NCI-H146 (cell line): ENCODE data around the gene AP1M2.
"Not testable (repeated sequence)": the region's sequence is repeated elsewhere in the genome, so short reads cannot be mapped to it uniquely, and the experiment has no call there.

ENCODE experiments used
- DNase-seq: peaks from one replicate; lab custom pipeline; 2025; lab: John Stamatoyannopoulos, UW

AP1M2 gene

DNA sequence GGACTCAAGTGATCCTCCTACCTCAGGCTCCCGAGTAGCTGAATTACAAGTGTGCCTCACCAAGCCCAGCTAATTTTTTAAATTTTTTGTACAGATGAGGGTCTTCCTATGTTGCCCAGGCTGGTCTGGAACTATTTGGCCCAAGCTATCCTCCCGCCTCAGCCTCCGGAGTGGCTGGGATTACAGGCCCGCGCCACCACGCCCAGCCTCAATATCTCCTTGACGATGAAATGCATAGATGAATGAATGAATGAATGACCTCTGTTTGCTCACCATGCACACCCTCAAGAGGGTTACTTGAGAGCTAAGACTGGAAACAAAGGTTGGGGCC is 14.9 kb upstream of the AP1M2 start:
- no peak for DNase-seq

DNA sequence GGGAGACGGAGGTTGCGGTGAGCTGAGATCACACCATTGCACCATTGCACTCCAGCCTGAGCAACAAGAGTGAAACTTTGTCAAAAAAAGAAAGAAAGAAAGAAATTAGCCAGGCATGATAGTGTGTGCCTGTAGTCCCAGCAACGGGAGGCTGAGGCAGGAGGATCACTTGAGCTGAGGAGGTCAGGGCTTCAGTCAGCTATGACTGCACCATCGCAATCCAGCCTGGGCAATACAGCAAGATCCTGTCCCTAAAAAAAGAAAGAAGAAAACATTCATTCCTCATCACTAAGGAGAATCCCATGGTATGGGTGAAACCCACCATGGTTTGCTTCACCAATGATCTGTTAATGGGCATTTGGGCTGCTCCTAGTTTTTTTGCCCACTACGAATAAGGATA is 13.0 kb upstream of the AP1M2 start:
- no peak for DNase-seq

GRCh38 chr19:10593820-10594637 is 6.9 kb upstream of the AP1M2 start:
- no peak for DNase-seq

DNA sequence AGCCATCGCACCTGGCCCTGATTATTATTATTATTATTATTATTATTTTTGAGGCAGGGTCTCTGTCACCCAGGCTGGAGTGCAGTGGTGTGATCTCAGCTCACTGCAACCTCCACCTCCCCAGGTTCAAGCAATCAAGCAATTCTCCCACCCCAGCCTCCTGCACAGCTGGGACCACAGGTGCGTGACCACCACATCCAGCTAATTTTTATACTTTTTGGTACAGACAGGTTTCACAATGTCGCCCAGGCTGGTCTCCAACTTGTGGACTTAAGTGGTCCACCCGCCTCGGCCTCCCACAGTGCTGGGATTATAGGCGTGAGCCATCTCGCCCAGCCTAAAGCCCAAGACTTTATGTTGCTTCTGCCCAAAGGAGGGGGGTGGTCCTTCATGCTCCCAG is 6.0 kb upstream of the AP1M2 start:
- DNase-seq = no peak

- no peak for DNase-seq
These were observed 683 bp upstream of the AP1M2 start for GRCh38 chr19:10587839-10588150.

- no peak for DNase-seq
These were observed 716 bp downstream of the AP1M2 start for GRCh38 chr19:10586396-10586795.

DNA sequence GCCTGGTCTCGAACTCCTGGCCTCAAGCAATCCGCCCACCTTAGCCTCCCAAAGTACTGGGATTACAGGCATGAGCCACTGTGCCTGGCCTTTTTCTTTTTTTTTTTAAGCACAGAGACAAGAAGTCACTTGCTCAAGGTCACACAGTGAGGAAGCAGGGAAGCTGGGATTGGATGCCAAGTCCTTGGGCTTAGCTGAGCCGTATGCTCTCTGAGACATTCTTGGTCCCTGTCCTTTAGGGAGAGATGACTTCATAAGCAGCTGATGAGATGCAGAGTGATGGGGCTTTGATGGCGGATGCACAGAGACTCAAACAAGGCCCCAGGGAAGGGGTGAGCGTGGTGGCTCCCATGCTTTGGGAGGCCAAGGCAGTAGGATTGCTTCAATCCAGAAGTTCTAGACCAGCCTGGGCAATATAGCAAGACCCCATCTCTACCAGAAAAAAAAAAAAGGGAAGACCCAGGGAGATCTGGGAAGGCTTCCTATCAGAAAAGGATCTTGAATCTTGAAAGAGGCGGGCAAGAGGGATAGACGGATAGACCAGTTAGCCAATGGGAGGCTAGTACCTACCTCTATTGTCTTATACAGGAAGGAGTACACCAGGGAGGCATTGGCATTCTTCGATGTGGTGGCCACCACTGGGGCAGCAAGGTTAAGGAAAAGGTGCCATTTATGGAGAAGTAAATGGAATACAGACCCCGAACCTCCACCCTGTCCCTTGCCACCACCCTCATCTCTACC is 3.9 kb downstream of the AP1M2 start:
- DNase-seq = no peak

- no peak for DNase-seq
These were observed 5.0 kb downstream of the AP1M2 start for GRCh38 chr19:10582091-10582490.

DNA sequence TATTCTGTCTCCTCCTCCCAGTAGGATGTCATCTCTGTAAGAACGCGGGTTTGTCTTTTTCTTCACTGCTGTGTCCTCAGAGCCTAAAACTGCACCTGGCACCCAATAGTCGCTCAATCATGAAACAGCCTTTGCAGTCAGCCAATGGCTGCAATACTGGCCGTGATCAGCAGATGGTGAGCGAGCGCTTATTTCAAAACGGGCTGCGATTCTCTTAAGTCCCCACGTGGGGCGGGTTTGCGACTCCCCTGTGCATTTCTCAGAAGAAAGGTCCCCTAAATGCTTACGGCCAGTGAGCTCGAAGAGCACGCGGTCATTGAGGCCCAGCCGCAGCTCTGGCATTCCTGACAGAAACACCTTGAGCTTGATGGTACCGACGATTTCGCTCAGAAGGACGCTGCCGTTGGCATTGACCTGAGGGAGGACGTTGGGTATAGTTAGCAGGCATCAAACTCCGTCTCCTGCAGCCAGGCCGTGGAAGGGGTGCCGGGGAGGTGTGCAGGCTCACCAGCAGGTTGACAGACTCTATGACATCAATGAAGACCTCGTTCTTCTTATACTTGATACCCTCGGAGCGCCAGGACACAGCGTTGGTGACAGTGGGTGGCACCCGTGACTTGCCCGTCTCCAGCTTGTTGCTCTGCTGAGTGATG is 6.0 kb downstream of the AP1M2 start:
- peak; percentile 80 for DNase-seq

DNA sequence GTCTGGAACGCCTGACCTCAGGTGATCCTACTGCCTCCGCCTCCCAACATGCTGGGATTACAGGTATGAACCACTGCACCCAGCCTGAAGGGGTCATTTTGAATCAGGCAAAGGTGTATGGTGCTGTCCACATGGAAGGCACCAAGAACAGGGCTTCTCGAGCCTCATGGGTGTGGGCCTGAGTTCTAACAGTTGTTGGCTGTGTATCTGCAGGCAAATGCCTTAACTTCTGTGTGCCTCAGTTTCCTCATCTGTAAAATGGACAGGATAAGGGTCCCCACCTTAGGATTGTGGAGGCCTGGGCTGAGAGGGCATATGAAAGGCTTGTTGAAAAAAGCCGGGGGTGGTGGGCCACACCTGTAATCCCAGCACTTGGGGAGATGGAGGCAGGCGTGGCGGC is 9.2 kb downstream of the AP1M2 start:
- no peak for DNase-seq

DNA sequence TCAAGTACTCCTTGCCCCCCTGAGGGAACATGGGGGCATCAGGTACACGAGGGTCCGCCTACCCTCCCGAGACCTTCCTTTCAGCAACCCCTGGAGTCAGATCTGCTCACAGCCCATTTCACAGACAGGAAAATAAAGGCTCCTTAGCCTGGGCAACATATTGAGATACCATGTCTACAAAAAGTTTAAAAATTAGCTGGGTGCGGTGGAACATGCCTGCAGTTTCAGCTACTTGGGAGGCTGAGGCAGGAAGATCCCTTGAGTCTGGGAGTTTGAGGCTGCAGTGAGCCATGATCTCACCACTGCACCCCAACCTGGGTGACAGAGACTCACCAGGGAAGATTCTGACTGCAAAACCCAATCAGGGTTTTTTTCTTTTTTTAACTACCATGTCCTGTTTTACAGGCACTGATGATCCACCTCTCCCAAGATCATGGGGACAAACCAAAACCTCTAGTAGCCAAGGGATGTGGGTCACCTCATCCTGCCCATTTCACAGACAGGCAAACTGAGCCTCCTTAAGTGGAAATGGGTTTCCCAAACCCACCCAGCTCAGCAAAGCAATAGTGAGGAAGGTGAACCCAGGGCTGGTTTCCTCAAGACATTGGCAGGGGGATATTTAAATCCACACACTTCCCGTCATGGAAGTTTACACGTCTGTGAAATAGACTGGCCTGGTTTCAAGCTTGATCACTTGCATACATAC is 11.9 kb downstream of the AP1M2 start:
- DNase-seq = no peak

GRCh38 chr19:10574462-10574861 is 12.7 kb downstream of the AP1M2 start:
- no peak for DNase-seq

- DNase-seq = not testable (repeated sequence)
These were observed 13.3 kb downstream of the AP1M2 start for GRCh38 chr19:10573793-10574192.

- DNase-seq = peak; percentile 100
These were observed 18.1 kb downstream of the AP1M2 start, which contains the start of gene CDKN2D for GRCh38 chr19:10568826-10569651. TSS of gene CDKN2D (minus strand) at chr19:10568979. CDS start at chr19:10568653, 326 bp downstream.

DNA sequence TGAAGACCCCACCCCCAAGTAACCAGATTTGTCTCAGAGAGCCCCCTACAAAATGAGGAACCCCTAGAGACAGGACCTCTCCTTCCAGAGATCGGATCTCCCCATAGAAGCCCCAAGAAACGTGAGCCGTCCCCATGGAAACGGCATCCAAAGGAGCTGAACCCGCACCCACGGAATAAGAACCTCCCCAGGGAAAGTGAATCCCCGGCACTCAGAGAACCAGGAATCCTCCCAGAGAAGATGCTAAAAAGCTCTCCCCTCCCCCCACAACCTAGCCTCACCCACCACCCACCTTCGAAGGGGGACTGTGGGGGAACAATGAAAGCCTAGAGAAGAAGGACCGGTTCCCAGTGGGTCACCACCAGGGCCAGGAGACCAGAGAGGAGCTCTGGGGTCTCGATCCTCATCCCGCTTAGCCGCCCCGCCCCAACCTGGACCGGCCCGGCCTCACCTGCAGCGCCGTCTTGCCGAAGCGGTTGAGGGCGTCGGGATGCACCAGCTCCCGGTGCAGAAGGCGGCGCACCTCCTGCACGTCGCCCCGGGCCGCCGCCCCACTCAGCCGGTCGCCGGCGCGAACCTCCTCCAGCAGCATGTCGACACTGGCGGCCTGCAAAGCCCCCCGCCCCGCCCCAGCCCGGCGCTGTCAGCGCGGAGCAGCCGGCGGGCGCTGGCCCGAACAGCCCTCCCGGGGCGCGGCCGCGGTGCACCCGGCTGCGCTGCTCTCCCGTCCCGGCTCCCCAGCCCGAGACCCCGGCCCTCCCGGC is 18.9 kb downstream of the AP1M2 start:
- DNase-seq = no peak

GRCh38 chr19:10567656-10568055 is 19.5 kb downstream of the AP1M2 start:
- DNase-seq = no peak

GRCh38 chr19:10566658-10567410 is 20.3 kb downstream of the AP1M2 start:
- no peak for DNase-seq

DNA sequence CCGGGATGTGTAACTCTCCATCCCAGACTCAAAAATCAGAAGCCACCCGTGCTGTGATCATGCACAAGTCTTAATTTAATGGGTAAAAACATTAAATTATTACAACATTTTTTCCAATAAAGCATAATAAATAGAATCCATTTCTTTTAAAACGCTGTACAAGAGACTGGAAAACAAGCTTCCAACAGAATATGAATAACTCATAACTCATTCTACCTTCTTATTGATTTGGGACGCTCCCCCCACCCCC is 20.8 kb downstream of the AP1M2 start:
- DNase-seq = no peak

GRCh38 chr19:10565567-10566407 is 21.3 kb downstream of the AP1M2 start, which contains the start of gene KRI1:
TSS of gene KRI1 (minus strand) at chr19:10566010. CDS start at chr19:10565999, 11 bp downstream.
- DNase-seq = peak; percentile 99
